Germinal center (tissue), 1 donor: Measurements from ENCODE around the gene SLC7A5.
A peak's percentile ranks its signal among the peaks of the same experiment; 100 is the strongest.
"Not testable (repeated sequence)": the region's sequence is repeated elsewhere in the genome, so short reads cannot be mapped to it uniquely, and the experiment has no call there.

Source experiments
- DNase-seq: peaks from one replicate; pipeline ENCODE4 v3.0.0; 2012; ENCODE audit warnings: mixed read lengths, low spot score

The SLC7A5 gene

GRCh38 chr16:87861300-87862099 lies 7.8 kb downstream of the SLC7A5 start:
- DNase-seq: not testable (repeated sequence)

- no peak for DNase-seq
These were observed 8.6 kb downstream of the SLC7A5 start for GRCh38 chr16:87860553-87861299.

GRCh38 chr16:87858151-87858993 lies 10.9 kb downstream of the SLC7A5 start:
- DNase-seq: not testable (repeated sequence)

- DNase-seq: no peak
These were observed 12.5 kb downstream of the SLC7A5 start for GRCh38 chr16:87856791-87857228.

GRCh38 chr16:87855852-87856715 lies 13.2 kb downstream of the SLC7A5 start:
- DNase-seq: peak; percentile 63

GRCh38 chr16:87854907-87855683 lies 14.2 kb downstream of the SLC7A5 start:
- DNase-seq: no peak

GRCh38 chr16:87854053-87854906 lies 15.0 kb downstream of the SLC7A5 start:
- DNase-seq: no peak

- peak; percentile 86 for DNase-seq
These were observed 15.8 kb downstream of the SLC7A5 start for GRCh38 chr16:87853411-87854052.

GRCh38 chr16:87851601-87852000 lies 17.7 kb downstream of the SLC7A5 start:
- no peak for DNase-seq

GRCh38 chr16:87851141-87851587 lies 18.1 kb downstream of the SLC7A5 start:
- DNase-seq: no peak

GRCh38 chr16:87850009-87851006 lies 19.0 kb downstream of the SLC7A5 start:
- DNase-seq: peak; percentile 81

GRCh38 chr16:87849419-87850008 lies 19.8 kb downstream of the SLC7A5 start:
- no peak for DNase-seq

- no peak for DNase-seq
These were observed 20.5 kb downstream of the SLC7A5 start for GRCh38 chr16:87848676-87849345.

GRCh38 chr16:87847785-87848675 lies 21.3 kb downstream of the SLC7A5 start:
- no peak for DNase-seq

GRCh38 chr16:87847467-87847784 lies 21.9 kb downstream of the SLC7A5 start:
- no peak for DNase-seq
